ENCODE measurements around the gene SPPL2B. TPM values are rescaled to one million over a fixed set of nuclear protein-coding genes. Genes with fewer than 3 reads are reported as not detected.

SPPL2B gene
- total and polyA plus RNA-seq, 9 of the 15 experiments (the other 6 are each of a cell fraction or from before 2014, with no cell fraction given) = 0.20 to 81.2 (median 15.1) TPM

GRCh38 chr19:2358548-2359173, 30.2 kb downstream of the SPPL2B start:
- intact Hi-C loops (cut with micrococcal nuclease) (no loop called here), in situ Hi-C loops (cut with MboI) (no loop called here)
- DNase-seq (ENCODE audit: extremely low read depth in 1 of 4, low spot score in 3 of 4) (no peak), ATAC-seq (no peak), FAIRE-seq (no peak)
- H3K27ac ChIP-seq (ENCODE audit: extremely low read depth, low read depth, low read length) = no peak overlapping the region
- no peak overlapping the region for H2AFZ ChIP-seq (ENCODE audit: low read depth, low read length)
- CTCF ChIA-PET (ENCODE audit: low intra/inter-chr PET ratio) = no interaction called here
- no peak overlapping the region for H3K4me2 ChIP-seq (ENCODE audit: insufficient read depth, low read length)
- H3K9me3 ChIP-seq (replicated peaks; ENCODE audit: control insufficient read depth, insufficient read depth, low read depth, low read length) = no peaks in the 10 kb centered on the region; the same call in 1 of the 2 replicates
- H4K20me1 ChIP-seq (replicated peaks; ENCODE audit: control insufficient read depth, insufficient read depth, low read length) = no peaks in the 10 kb centered on the region; the same call in 1 of the 2 replicates
- TF ChIP-seq E2F6 (IDR thresholded peaks at IDR 0.05; ENCODE audit: borderline replicate concordance in 1 of 2, extremely low read depth in 1 of 2, insufficient read depth in 1 of 2, insufficient read length in 1 of 2, low read depth in 1 of 2, low read length in 1 of 2, poor library complexity in 1 of 2, severe bottlenecking in 1 of 2) (peak in 1 of 2 experiments; percentile 8), RBM25 (IDR thresholded peaks at IDR 0.05; ENCODE audit: low read depth, low read length, severe bottlenecking) (peak; percentile 78), ARID3B (CRISPR knock-in tag; IDR thresholded peaks at IDR 0.05; ENCODE audit: borderline replicate concordance) (no peak), ZFP36 (IDR thresholded peaks at IDR 0.05; ENCODE audit: low read depth, low read length, partially characterized antibody) (peak; percentile 49), MAX (CRISPR knock-in tag; IDR thresholded peaks at IDR 0.05) (peak; percentile 31; the same call in 1 of the 2 replicates), L3MBTL2 (IDR thresholded peaks at IDR 0.05) (peak; percentile 52; the same call in 1 of the 2 replicates), HDAC1 (IDR thresholded peaks at IDR 0.05) (no peak), NCOA6 (IDR thresholded peaks at IDR 0.05) (no peak), BCOR (IDR thresholded peaks at IDR 0.05) (peak; percentile 46; the same call in 1 of the 2 replicates), BRF2 (IDR thresholded peaks at IDR 0.05; ENCODE audit: borderline replicate concordance, insufficient read depth, insufficient read length) (no peak)
- H3K9me1 ChIP-seq (ENCODE audit: control insufficient read depth, insufficient read depth, low read length) = peaks cover 5% of the 10 kb centered on the region
- H3K9ac ChIP-seq (ENCODE audit: insufficient read depth in 1 of 2, low read depth in 2 of 2, low read length in 2 of 2) = peak overlapping the region in 1 of 2 experiments; percentile 78; a peak in 2 of 4 replicates
- no peak overlapping the region for H3K4me3 ChIP-seq
- POLR2A ChIA-PET = no interaction called here
- BruUV-seq (replicated peaks) = no TSS peak
- peaks cover 0 to 40% of the 10 kb centered on the region in 2 experiments; a peak in 3 of 5 replicates for H3K4me1 ChIP-seq (replicated peaks in 1 of 2; ENCODE audit: control insufficient read depth in 2 of 2, insufficient read depth in 2 of 2, low read length in 2 of 2)
- peaks cover 6% of the 10 kb centered on the region; the same call in 1 of the 3 replicates for H3K36me3 ChIP-seq (ENCODE audit: control insufficient read depth, insufficient read depth, low read length)
- 7% methylated on average over 27 of the region's 28 CpGs for WGBS (ENCODE audit: insufficient coverage, low coverage, missing lambda C conversion rate)
- peaks cover 17 to 46% of the 10 kb centered on the region in 2 experiments; a peak in 4 of 5 replicates for H3K27me3 ChIP-seq (ENCODE audit: control insufficient read depth in 2 of 2, insufficient read depth in 2 of 2, low read length in 2 of 2)
- H3K79me2 ChIP-seq (ENCODE audit: control insufficient read depth, insufficient read depth, low read length) = no peaks in the 10 kb centered on the region

All from K562 (cell line).